Measurements from ENCODE around the gene GLUD1.
"Not testable (repeated sequence)": the region's sequence is repeated elsewhere in the genome, so short reads cannot be mapped to it uniquely, and the experiment has no call there.

GLUD1 gene

DNA sequence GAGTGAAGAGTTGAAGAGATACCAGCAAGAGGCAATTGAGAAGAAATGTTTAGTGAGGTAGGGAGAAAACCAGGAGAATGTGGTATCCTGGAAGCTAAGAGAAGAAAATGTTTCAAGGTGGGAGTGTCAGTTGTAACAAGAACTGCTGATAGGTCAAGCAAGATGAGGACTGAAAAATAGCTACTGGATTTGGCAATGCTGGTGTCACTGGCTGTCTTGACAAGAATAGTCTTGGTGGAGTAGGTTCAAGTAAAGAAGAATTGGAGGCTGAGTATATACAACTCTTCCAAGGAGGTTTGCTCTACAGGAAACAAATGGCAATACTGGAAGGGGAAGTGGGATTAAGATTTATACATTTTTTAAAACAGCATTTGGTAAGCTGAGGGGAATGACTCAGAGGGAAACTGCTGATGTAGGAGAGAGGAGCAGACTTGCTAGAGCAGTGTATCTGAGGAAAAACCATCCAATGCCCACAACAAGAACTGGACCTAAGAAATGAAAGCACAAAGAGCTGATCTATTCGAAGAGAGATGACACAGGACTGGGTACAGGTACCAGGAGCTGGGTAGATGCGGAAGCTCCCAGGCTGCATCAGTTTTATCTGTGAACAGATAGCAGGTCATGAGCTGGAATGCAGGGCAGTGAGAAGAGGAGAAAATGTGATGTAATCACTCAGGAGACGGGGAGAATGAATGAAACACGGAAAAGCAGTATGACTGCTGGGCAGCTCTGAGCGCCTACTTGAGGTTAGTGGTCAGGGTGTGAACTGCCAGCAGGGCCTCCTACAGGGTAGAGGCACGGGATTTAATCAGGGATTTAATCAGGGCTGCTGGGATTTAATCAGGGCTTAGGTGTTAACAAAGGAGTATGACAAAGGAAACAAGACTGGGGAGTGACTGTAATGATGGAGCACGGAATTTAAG lies 40.0 kb downstream of the GLUD1 start:
- Histone ChIP-seq H3K9me3 (ENCODE audit: control insufficient read depth, low read length) (no peaks in the 10 kb centered on the region), H3K9ac (no peak overlapping the region), H3K36me3 (ENCODE audit: control insufficient read depth, insufficient read depth, low read length) (no peaks in the 10 kb centered on the region), H3K27me3 (ENCODE audit: control insufficient read depth, insufficient read depth, low read length) (no peaks in the 10 kb centered on the region), H3K79me2 (no peaks in the 10 kb centered on the region), H3K4me3 (ENCODE audit: low read depth, low read length) (no peak overlapping the region), H3K27ac (no peak overlapping the region), H2AFZ (no peak overlapping the region), H3K4me1 (no peaks in the 10 kb centered on the region), H3K4me2 (ENCODE audit: low read length) (no peak overlapping the region)
- no peak for TF ChIP-seq CTCF (IDR thresholded peaks at IDR 0.05)

DNA sequence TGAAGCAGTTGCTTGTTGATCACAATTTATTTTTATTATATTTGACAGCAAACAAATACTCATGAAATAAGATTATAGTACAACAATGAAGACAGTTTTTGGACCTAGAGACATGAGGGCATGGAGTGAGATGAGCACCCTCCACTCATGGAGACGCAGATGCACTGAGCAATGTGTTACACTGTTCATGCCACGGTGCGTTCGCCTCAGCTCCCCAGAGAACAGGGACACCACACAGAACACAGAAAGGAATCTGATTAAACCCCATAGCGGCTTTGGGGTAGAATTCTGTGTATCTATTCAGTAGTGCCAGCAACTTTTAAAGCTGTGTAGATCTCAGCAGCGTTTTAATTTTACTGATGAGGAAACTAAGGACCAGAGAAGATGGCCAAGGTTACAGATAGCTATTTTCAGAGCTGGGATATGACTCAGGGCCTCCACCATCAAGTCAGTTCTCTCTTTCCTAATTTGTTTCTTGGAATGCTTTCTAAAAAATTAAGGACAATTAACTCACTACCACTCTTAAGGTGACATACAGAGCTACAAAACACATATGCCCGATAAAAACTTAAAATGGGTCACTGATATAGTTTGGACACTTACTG lies 41.0 kb downstream of the GLUD1 start:
- Histone ChIP-seq H3K9me3 (ENCODE audit: control insufficient read depth, low read length) (no peaks in the 10 kb centered on the region), H3K27ac (no peak overlapping the region), H3K9ac (no peak overlapping the region), H3K4me1 (no peaks in the 10 kb centered on the region), H3K79me2 (no peaks in the 10 kb centered on the region), H3K4me2 (ENCODE audit: low read length) (no peak overlapping the region), H3K27me3 (ENCODE audit: control insufficient read depth, insufficient read depth, low read length) (no peaks in the 10 kb centered on the region), H3K36me3 (ENCODE audit: control insufficient read depth, insufficient read depth, low read length) (no peaks in the 10 kb centered on the region), H2AFZ (no peak overlapping the region), H3K4me3 (ENCODE audit: low read depth, low read length) (no peak overlapping the region)
- no peak for TF ChIP-seq CTCF (IDR thresholded peaks at IDR 0.05)

- Histone ChIP-seq H2AFZ (no peak overlapping the region), H3K4me3 (ENCODE audit: low read depth, low read length) (no peak overlapping the region), H3K9me3 (ENCODE audit: control insufficient read depth, low read length) (no peaks in the 10 kb centered on the region), H3K27ac (no peak overlapping the region), H3K4me2 (ENCODE audit: low read length) (no peak overlapping the region), H3K27me3 (ENCODE audit: control insufficient read depth, insufficient read depth, low read length) (no peaks in the 10 kb centered on the region), H3K9ac (no peak overlapping the region), H3K79me2 (no peaks in the 10 kb centered on the region), H3K36me3 (ENCODE audit: control insufficient read depth, insufficient read depth, low read length) (no peaks in the 10 kb centered on the region), H3K4me1 (no peaks in the 10 kb centered on the region)
- no peak for TF ChIP-seq CTCF (IDR thresholded peaks at IDR 0.05)
Measured at GRCh38 chr10:87053111-87053510, 41.5 kb downstream of the GLUD1 start.

- Histone ChIP-seq H3K4me2 (ENCODE audit: low read length) (no peak overlapping the region), H3K36me3 (ENCODE audit: control insufficient read depth, insufficient read depth, low read length) (no peaks in the 10 kb centered on the region), H3K27me3 (ENCODE audit: control insufficient read depth, insufficient read depth, low read length) (no peaks in the 10 kb centered on the region), H3K4me3 (ENCODE audit: low read depth, low read length) (no peak overlapping the region), H3K9me3 (ENCODE audit: control insufficient read depth, low read length) (no peaks in the 10 kb centered on the region), H3K79me2 (no peaks in the 10 kb centered on the region), H3K4me1 (no peaks in the 10 kb centered on the region), H3K9ac (no peak overlapping the region), H3K27ac (no peak overlapping the region), H2AFZ (no peak overlapping the region)
- TF ChIP-seq CTCF (IDR thresholded peaks at IDR 0.05), result no peak
Measured at GRCh38 chr10:87045434-87045938, 49.2 kb downstream of the GLUD1 start.

- not testable (repeated sequence) for H3K4me1 ChIP-seq; H2AFZ ChIP-seq; H3K36me3 ChIP-seq (ENCODE audit: control insufficient read depth, insufficient read depth, low read length); H3K4me2 ChIP-seq (ENCODE audit: low read length); H3K27ac ChIP-seq; H3K27me3 ChIP-seq (ENCODE audit: control insufficient read depth, insufficient read depth, low read length); H3K79me2 ChIP-seq; H3K4me3 ChIP-seq (ENCODE audit: low read depth, low read length); H3K9me3 ChIP-seq (ENCODE audit: control insufficient read depth, low read length); H3K9ac ChIP-seq
Measured at GRCh38 chr10:87043579-87043978, 51.1 kb downstream of the GLUD1 start.
